ENCODE results near the gene ATP12A. TPM values are rescaled to one million over a fixed set of nuclear protein-coding genes. Genes with fewer than 3 reads are reported as not detected.

The ATP12A gene
- total and polyA plus RNA-seq, 5 experiments from 2014 or later = not detected

GRCh38 chr13:24683351-24683750 is 3.1 kb downstream of the ATP12A start:
- DNase-seq = no peak
- peaks cover 19 to 40% (median 31%) of the 10 kb centered on the region in 4 donors for H3K4me1 Mint-ChIP-seq
- POLR2A ChIA-PET = no interaction called here
- no peaks in the 10 kb centered on the region for H3K36me3 Mint-ChIP-seq
- H3K4me3 Mint-ChIP-seq = peak overlapping the region in 2 of 10 donors; percentile 12 to 39
- H3K27me3 Mint-ChIP-seq = peaks cover 13 to 39% (median 26%) of the 10 kb centered on the region in 5 donors
- no peak for ATAC-seq
- peak overlapping the region in 2 of 10 donors; percentile 30 to 49 for H3K27ac Mint-ChIP-seq
- no peaks in the 10 kb centered on the region for H3K9me3 Mint-ChIP-seq

DNA sequence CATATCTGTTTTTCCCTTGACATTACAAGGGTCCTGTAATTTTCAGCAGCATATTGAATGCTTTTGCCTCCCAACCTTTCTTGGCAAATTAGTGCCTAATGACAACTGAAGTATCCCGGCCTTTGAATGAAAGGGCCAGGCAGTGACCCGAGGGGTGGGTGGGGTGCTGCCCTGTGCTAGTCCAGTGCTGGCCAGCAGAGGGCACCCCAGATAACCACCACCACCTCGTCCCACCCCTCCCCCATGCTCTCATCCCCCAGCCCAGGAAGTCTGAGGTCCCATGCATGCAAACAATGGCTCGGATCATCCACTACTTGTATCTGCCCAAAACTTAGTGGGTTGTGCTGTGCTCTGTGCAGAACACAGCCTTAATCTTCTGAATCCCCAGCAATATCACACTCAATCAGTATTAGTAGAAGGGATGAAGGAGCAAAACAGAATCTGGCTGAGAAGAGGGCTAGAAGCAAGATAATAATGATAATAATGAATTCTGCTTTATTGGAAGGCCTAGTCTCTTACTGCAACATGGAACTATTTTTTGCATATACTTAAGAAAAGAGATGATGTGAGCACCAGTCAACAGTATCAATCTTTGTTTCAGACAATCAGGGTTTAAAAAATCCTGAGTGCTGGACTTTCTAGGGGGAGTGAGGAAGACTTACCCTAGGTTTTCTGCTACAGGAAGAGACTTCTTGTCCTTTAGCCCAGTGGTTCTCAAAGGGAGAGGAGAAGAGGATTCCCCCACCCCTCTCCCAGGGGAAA is 3.8 kb downstream of the ATP12A start:
- Mint-ChIP-seq H3K9me3 (no peaks in the 10 kb centered on the region), H3K4me3 (peak overlapping the region in 7 of 10 donors; percentile 5 to 72 (median 53)), H3K4me1 (peaks cover 19 to 40% (median 31%) of the 10 kb centered on the region in 4 donors), H3K27me3 (peaks cover 9 to 39% (median 27%) of the 10 kb centered on the region in 5 donors), H3K36me3 (no peaks in the 10 kb centered on the region), H3K27ac (peak overlapping the region in 6 of 10 donors; percentile 15 to 82 (median 26))
- DNase-seq = peak; percentile 10 to 78 (median 50)
- peak; percentile 69 to 71 for ATAC-seq
- POLR2A ChIA-PET = no interaction called here

GRCh38 chr13:24684600-24684998 is 4.4 kb downstream of the ATP12A start:
- Mint-ChIP-seq H3K27ac (peak overlapping the region in 7 of 10 donors; percentile 15 to 82 (median 60)), H3K9me3 (no peaks in the 10 kb centered on the region), H3K27me3 (peaks cover 4 to 39% (median 27%) of the 10 kb centered on the region in 5 donors), H3K4me3 (peak overlapping the region in 8 of 10 donors; percentile 5 to 72 (median 52)), H3K4me1 (peaks cover 19 to 37% (median 30%) of the 10 kb centered on the region in 4 donors), H3K36me3 (no peaks in the 10 kb centered on the region)
- POLR2A ChIA-PET = no interaction called here
- peak; percentile 49 to 52 for ATAC-seq
- DNase-seq = peak in 4 of 10 donors; percentile 18 to 55 (median 36)

DNA sequence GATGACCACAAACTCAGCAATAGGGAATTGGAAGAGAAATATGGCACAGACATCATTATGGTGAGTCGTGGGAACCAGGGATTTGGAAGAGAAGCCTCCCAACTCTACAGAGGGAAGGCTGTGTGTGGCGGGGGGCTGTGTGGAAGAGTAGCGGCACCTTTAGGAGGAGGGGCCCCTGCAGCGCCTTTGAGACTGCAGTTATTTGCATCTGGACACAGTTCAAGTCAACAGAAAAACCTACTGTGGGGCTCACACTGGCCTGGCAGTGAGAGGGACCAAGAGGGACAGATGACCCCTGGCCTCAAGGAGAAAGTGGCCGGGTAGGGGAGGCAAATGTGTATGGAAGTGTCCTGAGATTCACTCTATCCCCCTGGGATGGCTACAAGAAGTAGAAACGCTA is 5.1 kb downstream of the ATP12A start:
- POLR2A ChIA-PET = no interaction called here
- peaks cover 0 to 39% (median 24%) of the 10 kb centered on the region in 5 donors for H3K27me3 Mint-ChIP-seq
- H3K4me1 Mint-ChIP-seq = peaks cover 15 to 34% (median 26%) of the 10 kb centered on the region in 4 donors
- H3K9me3 Mint-ChIP-seq = no peaks in the 10 kb centered on the region
- peak overlapping the region in 3 of 10 donors; percentile 24 to 53 (median 51) for H3K4me3 Mint-ChIP-seq
- peak overlapping the region in 4 of 10 donors; percentile 31 to 80 (median 66) for H3K27ac Mint-ChIP-seq
- no peaks in the 10 kb centered on the region for H3K36me3 Mint-ChIP-seq
- no peak for DNase-seq
- no peak for ATAC-seq

DNA sequence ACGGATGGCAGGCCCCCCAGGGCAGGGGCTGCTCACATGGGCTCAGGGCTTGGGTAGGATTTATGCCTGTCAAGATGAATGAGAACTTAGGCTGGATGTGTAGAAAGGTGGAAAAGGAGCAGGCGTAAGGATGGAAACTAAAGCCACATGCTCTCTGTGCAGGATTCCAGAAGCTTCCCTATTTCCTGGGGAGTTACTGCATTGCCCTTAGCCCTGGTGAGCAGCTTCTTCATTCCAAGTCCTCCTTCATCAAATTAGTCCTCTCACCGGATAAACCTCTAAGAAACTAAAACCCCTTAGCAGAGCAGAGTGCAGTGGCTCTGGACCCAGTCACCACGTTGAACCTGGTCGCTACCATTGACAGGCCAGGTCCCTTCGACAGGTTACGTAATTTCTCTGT is 7.4 kb downstream of the ATP12A start:
- H3K27me3 Mint-ChIP-seq = peaks cover 7 to 62% (median 33%) of the 10 kb centered on the region in 5 donors
- POLR2A ChIA-PET = no interaction called here
- DNase-seq = no peak
- peaks cover 13 to 29% (median 26%) of the 10 kb centered on the region in 4 donors for H3K4me1 Mint-ChIP-seq
- no peaks in the 10 kb centered on the region for H3K9me3 Mint-ChIP-seq
- no peaks in the 10 kb centered on the region for H3K36me3 Mint-ChIP-seq
- H3K27ac Mint-ChIP-seq = no peak overlapping the region
- H3K4me3 Mint-ChIP-seq = no peak overlapping the region
- no peak for ATAC-seq

GRCh38 chr13:24688111-24688510 is 7.9 kb downstream of the ATP12A start:
- Mint-ChIP-seq H3K4me3 (no peak overlapping the region), H3K27me3 (peaks cover 7 to 64% (median 33%) of the 10 kb centered on the region in 5 donors)

DNA sequence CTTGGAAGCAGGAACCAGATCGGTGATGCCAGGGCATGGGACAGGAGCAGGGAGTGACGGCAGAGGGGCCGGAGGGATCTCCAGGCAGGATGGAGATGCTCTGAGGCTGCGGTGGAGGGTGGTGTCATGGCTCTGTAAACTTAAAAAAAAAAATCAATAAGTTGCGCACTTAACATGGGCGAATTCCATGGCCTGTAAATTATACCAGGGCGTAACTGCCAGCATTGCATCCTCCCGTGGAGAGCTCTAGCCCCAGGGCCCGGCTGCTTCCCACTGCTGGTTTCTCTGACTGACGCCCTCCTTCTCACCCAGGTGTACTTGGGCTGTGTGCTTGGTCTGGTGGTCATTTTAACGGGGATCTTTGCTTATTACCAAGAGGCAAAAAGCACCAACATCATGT is 8.7 kb downstream of the ATP12A start:
- POLR2A ChIA-PET = no interaction called here

More at GRCh38 chr13:24688111-24688510, 7.9 kb downstream of the ATP12A start:
- no peak overlapping the region for H3K27ac Mint-ChIP-seq
- peaks cover 13 to 29% (median 26%) of the 10 kb centered on the region in 4 donors for H3K4me1 Mint-ChIP-seq
- ATAC-seq (no peak), DNase-seq (no peak)
- H3K9me3 Mint-ChIP-seq = no peaks in the 10 kb centered on the region
- POLR2A ChIA-PET = no interaction called here
- H3K36me3 Mint-ChIP-seq = no peaks in the 10 kb centered on the region

DNA sequence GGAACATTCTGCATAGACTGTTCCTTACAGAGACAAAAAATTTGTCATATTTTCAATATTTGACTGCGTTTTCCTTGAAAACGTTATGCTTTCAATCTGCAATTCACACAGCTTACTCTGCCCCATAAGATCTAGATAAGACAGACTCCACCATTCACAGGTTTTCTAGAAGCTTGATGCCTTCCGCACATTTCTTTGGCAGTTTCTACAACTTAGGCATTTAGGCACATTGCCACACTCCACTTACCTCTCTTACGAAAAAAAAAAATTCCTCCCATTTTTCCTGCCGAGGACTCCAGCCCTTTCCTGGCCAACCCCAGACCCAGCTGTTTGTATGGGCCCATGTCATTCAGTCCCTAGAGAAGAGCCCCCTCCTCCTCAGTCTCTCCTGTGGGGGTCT is 11.2 kb downstream of the ATP12A start:
- Mint-ChIP-seq H3K27me3 (peaks cover 14 to 74% (median 41%) of the 10 kb centered on the region in 5 donors), H3K4me3 (no peak overlapping the region), H3K4me1 (peaks cover 7 to 10% (median 9%) of the 10 kb centered on the region in 4 donors), H3K36me3 (no peaks in the 10 kb centered on the region), H3K27ac (peak overlapping the region in 3 of 10 donors; percentile 10 to 19 (median 15)), H3K9me3 (no peaks in the 10 kb centered on the region)
- ATAC-seq (no peak), DNase-seq (no peak)
- POLR2A ChIA-PET = no interaction called here

More for the DNA sequence above, 8.7 kb downstream of the ATP12A start:
- no peak overlapping the region for H3K4me3 Mint-ChIP-seq
- ATAC-seq (no peak), DNase-seq (no peak)
- peaks cover 11 to 72% (median 40%) of the 10 kb centered on the region in 5 donors for H3K27me3 Mint-ChIP-seq
- H3K4me1 Mint-ChIP-seq = peaks cover 13 to 27% (median 23%) of the 10 kb centered on the region in 4 donors
- H3K27ac Mint-ChIP-seq = peak overlapping the region in 1 of 10 donors; percentile 46
- H3K36me3 Mint-ChIP-seq = no peaks in the 10 kb centered on the region
- H3K9me3 Mint-ChIP-seq = no peaks in the 10 kb centered on the region

DNA sequence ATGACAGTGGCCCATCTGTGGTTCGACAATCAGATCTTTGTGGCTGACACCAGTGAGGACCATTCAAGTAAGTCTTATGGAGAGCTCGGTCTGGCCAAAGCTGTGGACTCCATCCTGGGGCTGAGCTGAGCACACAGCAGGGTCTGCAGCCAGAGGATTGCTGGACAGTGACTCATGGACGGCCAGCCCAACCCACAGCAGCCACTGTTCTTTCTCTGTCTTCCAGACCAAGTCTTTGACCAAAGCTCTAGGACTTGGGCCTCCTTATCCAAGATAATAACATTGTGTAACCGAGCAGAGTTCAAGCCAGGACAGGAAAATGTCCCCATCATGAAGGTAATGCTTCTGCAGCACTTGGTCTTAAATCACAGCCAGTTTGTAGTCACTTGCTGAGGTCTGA is 12.4 kb downstream of the ATP12A start:
- Mint-ChIP-seq H3K36me3 (no peaks in the 10 kb centered on the region), H3K9me3 (no peaks in the 10 kb centered on the region), H3K4me3 (no peak overlapping the region), H3K27me3 (peaks cover 14 to 62% (median 36%) of the 10 kb centered on the region in 5 donors), H3K4me1 (peaks cover 7 to 10% (median 9%) of the 10 kb centered on the region in 4 donors), H3K27ac (no peak overlapping the region)
- POLR2A ChIA-PET = no interaction called here
- DNase-seq (no peak), ATAC-seq (no peak)

GRCh38 chr13:24693862-24694471 is 13.8 kb downstream of the ATP12A start:
- H3K4me1 Mint-ChIP-seq = peaks cover 7 to 10% (median 9%) of the 10 kb centered on the region in 4 donors
- H3K27me3 Mint-ChIP-seq = peaks cover 14 to 58% (median 35%) of the 10 kb centered on the region in 5 donors
- POLR2A ChIA-PET = interaction anchor here (1.0 kb wide), 1 partner anchor 16 kb away, joined by 3 read pairs; no protein-coding TSS in a partner anchor
- DNase-seq = peak in 6 of 10 donors; percentile 12 to 36 (median 29)
- H3K27ac Mint-ChIP-seq = peak overlapping the region in 1 of 10 donors; percentile 51
- H3K9me3 Mint-ChIP-seq = no peaks in the 10 kb centered on the region
- H3K4me3 Mint-ChIP-seq = peak overlapping the region in 8 of 10 donors; percentile 19 to 61 (median 36)
- H3K36me3 Mint-ChIP-seq = no peaks in the 10 kb centered on the region
- ATAC-seq = peak; percentile 54 to 65

GRCh38 chr13:24694907-24695306 is 14.7 kb downstream of the ATP12A start:
- Mint-ChIP-seq H3K4me1 (peaks cover 7 to 10% (median 9%) of the 10 kb centered on the region in 4 donors), H3K27ac (no peak overlapping the region), H3K36me3 (no peaks in the 10 kb centered on the region), H3K27me3 (peaks cover 15 to 52% (median 30%) of the 10 kb centered on the region in 5 donors), H3K4me3 (no peak overlapping the region), H3K9me3 (no peaks in the 10 kb centered on the region)
- POLR2A ChIA-PET = no interaction called here
- DNase-seq (no peak), ATAC-seq (no peak)

DNA sequence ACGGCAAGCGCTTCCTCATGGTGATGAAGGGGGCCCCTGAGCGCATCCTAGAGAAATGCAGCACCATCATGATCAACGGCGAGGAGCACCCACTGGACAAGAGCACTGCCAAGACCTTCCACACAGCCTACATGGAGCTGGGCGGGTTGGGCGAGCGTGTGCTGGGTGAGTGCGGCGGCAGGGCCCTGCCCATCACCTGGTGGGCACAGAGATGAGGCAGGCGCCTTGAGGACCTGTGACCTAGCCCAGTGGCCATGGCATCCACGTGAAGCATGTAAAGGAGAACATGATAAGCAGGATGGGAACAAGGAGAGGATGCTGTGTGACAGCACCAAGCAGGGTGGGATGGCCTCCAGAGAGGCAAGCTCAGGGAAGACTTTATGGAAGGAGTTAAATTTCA is 18.5 kb downstream of the ATP12A start:
- no peak for ATAC-seq
- peaks cover 3 to 19% (median 12%) of the 10 kb centered on the region in 5 donors for H3K27me3 Mint-ChIP-seq
- no peak overlapping the region for H3K4me3 Mint-ChIP-seq
- POLR2A ChIA-PET = no interaction called here
- H3K9me3 Mint-ChIP-seq = no peaks in the 10 kb centered on the region
- H3K27ac Mint-ChIP-seq = no peak overlapping the region
- H3K4me1 Mint-ChIP-seq = peaks cover 6 to 8% (median 6%) of the 10 kb centered on the region in 4 donors
- no peak for DNase-seq
- no peaks in the 10 kb centered on the region for H3K36me3 Mint-ChIP-seq

DNA sequence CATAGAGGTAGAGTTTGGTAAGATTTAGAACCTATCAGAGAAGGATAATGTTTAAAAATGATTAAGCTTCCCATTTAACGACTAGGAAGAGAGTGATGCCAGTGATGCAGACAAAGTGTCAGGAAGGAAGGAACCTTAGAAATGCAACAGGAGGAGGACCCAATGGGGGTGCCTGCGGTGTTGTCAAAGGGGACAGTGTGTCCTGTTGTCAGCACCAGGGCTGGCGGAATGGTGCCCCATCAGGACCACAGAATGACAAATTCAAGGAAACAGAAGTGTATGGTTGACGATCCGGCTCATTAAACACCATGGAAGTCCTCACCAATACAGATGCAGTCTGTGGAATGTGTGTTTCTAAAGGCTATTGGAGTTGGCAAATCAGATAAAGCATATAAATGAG is 19.3 kb downstream of the ATP12A start:
- POLR2A ChIA-PET = no interaction called here
- Mint-ChIP-seq H3K4me1 (no peaks in the 10 kb centered on the region), H3K27ac (no peak overlapping the region), H3K27me3 (peaks cover 1 to 16% (median 5%) of the 10 kb centered on the region in 5 donors), H3K36me3 (no peaks in the 10 kb centered on the region), H3K9me3 (no peaks in the 10 kb centered on the region), H3K4me3 (no peak overlapping the region)
- ATAC-seq = no peak
- DNase-seq = no peak
